H1 (cell line): ENCODE data around the gene JMJD8. TPM values are rescaled to one million over a fixed set of nuclear protein-coding genes. Genes with fewer than 3 reads are reported as not detected.

Experiments
- CTCF ChIA-PET: fragments of 300-600 bp; sonication (Branson Sonifier 250); formaldehyde crosslinking; loops from one replicate; lab custom pipeline; 2021; ENCODE audit not compliant: partially characterized antibody; lab: Charles Lee
- POLR2A ChIA-PET: fragments of 300-600 bp; sonication (Branson Sonifier 250); formaldehyde crosslinking; loops from one replicate; lab custom pipeline; 2021; ENCODE audit warnings: inconsistent platforms; ENCODE audit not compliant: partially characterized antibody; lab: Charles Lee
- DNase-seq, 2 experiments: peaks; one replicate each; pipeline versions ENCODE4 v3.0.0 to v3.0.0-alpha.2; 2010 to 2022; ENCODE audit warnings: low spot score in 2 of 2, low read depth in 1 of 2, mixed read lengths in 1 of 2
- FAIRE-seq: peaks from 2 replicates; lab custom pipeline; 2011; peaks lifted over from hg19 to GRCh38; lab: Jason Lieb, UNC
- H2AFZ ChIP-seq: 2 replicates; pipeline ENCODE4 v1.8.1; 2012; ENCODE audit warnings: low read length, inconsistent platforms
- H2AK5ac ChIP-seq: 2 replicates; pipeline ENCODE4 v1.6.1; 2013; ENCODE audit warnings: low read depth, low read length
- H2BK120ac ChIP-seq: replicated peaks from 2 replicates; pipeline ENCODE3; 2013; ENCODE audit warnings: low read depth, low read length, inconsistent platforms
- H2BK12ac ChIP-seq: 2 replicates; pipeline ENCODE4 v1.6.1; 2013; ENCODE audit warnings: low read depth, low read length
- H2BK15ac ChIP-seq: 2 replicates; pipeline ENCODE4 v1.6.1; 2013; ENCODE audit warnings: low read length
- H2BK20ac ChIP-seq: 2 replicates; pipeline ENCODE4 v1.6.1; 2013; ENCODE audit warnings: low read length
- H2BK5ac ChIP-seq: 2 replicates; pipeline ENCODE4 v1.6.1; 2013; ENCODE audit warnings: low read depth, low read length
- H3K14ac ChIP-seq: 2 replicates; pipeline ENCODE4 v1.6.1; 2013; ENCODE audit warnings: inconsistent platforms; ENCODE audit not compliant: insufficient read length
- H3K18ac ChIP-seq: 2 replicates; pipeline ENCODE4 v1.6.1; 2013; ENCODE audit warnings: low read length; ENCODE audit errors: extremely low read depth
- H3K23ac ChIP-seq: 2 replicates; pipeline ENCODE4 v1.6.1; 2013; ENCODE audit warnings: inconsistent platforms; ENCODE audit not compliant: insufficient read length
- H3K23me2 ChIP-seq: 2 replicates; pipeline ENCODE4 v1.6.1; 2013; ENCODE audit warnings: low read depth, low read length
- H3K27ac ChIP-seq: 2 replicates; pipeline ENCODE4 v1.6.1; 2011; ENCODE audit warnings: low read depth, low read length, inconsistent platforms
- H3K27me3 ChIP-seq, 4 experiments: replicated peaks in 1 of 4; 1 replicate in 1 of 4; 2 replicates in 3 of 4; pipeline versions ENCODE4 v1.6.1 to v1.8.1; 2011 to 2013; ENCODE audit warnings: low read length in 3 of 4, mild to moderate bottlenecking in 3 of 4, inconsistent platforms in 2 of 4, mixed read lengths in 2 of 4, moderate library complexity in 1 of 4; ENCODE audit not compliant: control insufficient read depth in 3 of 4, insufficient read depth in 3 of 4; ENCODE audit errors: extremely low read depth in 1 of 4
- H3K36me3 ChIP-seq, 4 experiments: 2 replicates each; pipeline versions ENCODE4 v1.6.1 to v1.8.1; 2011 to 2013; ENCODE audit warnings: mild to moderate bottlenecking in 4 of 4, low read length in 3 of 4, moderate library complexity in 2 of 4, control low read depth in 1 of 4, inconsistent platforms in 1 of 4; ENCODE audit not compliant: insufficient read depth in 4 of 4, control insufficient read depth in 2 of 4
- H3K4ac ChIP-seq: replicated peaks from 2 replicates; pipeline ENCODE3; 2013; ENCODE audit warnings: low read length, low read depth, mixed read lengths, inconsistent platforms; ENCODE audit not compliant: insufficient read length
- H3K4me1 ChIP-seq, 4 experiments: replicated peaks in 1 of 4; 1 replicate in 1 of 4; 2 replicates in 3 of 4; pipeline versions ENCODE4 v1.6.1 to v1.8.1; 2011 to 2013; ENCODE audit warnings: low read length in 3 of 4, inconsistent platforms in 2 of 4, mixed read lengths in 1 of 4; ENCODE audit not compliant: insufficient read depth in 4 of 4, control insufficient read depth in 3 of 4
- H3K4me2 ChIP-seq, 2 experiments: 2 replicates each; pipeline versions ENCODE4 v1.6.1 to v1.8.1; 2011 to 2013; ENCODE audit warnings: low read depth in 2 of 2, low read length in 2 of 2, control low read depth in 1 of 2, inconsistent platforms in 1 of 2, mild to moderate bottlenecking in 1 of 2; ENCODE audit not compliant: insufficient read depth in 1 of 2
- H3K4me3 ChIP-seq, 4 experiments: fragments of 200-600, 300-600 bp in 1 of 4; sonication (generic), shearing (Covaris generic), sonication (Bioruptor Twin) in 1 of 4; 2 replicates each; pipeline versions ENCODE4 v1.5.1 to v1.8.1; 2011 to 2016; ENCODE audit warnings: low read length in 4 of 4, low read depth in 3 of 4, control low read depth in 2 of 4, inconsistent platforms in 2 of 4, mild to moderate bottlenecking in 2 of 4, mixed read lengths in 1 of 4, moderate library complexity in 1 of 4; ENCODE audit not compliant: insufficient read depth in 2 of 4; ENCODE audit errors: extremely low read depth in 1 of 4
- H3K56ac ChIP-seq: replicated peaks from 2 replicates; pipeline ENCODE3; 2013; ENCODE audit warnings: low read depth, mild to moderate bottlenecking, mixed read lengths, low read length, inconsistent platforms; ENCODE audit not compliant: insufficient read length
- H3K79me1 ChIP-seq: 2 replicates; pipeline ENCODE4 v1.6.1; 2013; ENCODE audit warnings: low read depth, low read length, control low read depth
- H3K79me2 ChIP-seq, 2 experiments: 2 replicates each; pipeline versions ENCODE4 v1.6.1 to v1.8.1; 2012 to 2013; ENCODE audit warnings: low read length in 2 of 2, mild to moderate bottlenecking in 2 of 2, inconsistent platforms in 1 of 2; ENCODE audit not compliant: insufficient read depth in 2 of 2, control insufficient read depth in 1 of 2
- H3K9ac ChIP-seq, 4 experiments: replicated peaks in 1 of 4; 1 replicate in 1 of 4; 2 replicates in 3 of 4; pipeline versions ENCODE4 v1.6.1 to v1.8.1; 2011 to 2013; ENCODE audit warnings: low read depth in 3 of 4, low read length in 3 of 4, control low read depth in 2 of 4, mild to moderate bottlenecking in 2 of 4, moderate library complexity in 2 of 4, inconsistent platforms in 1 of 4; ENCODE audit errors: extremely low read depth in 1 of 4
- H3K9me3 ChIP-seq, 2 experiments: 2 replicates each; pipeline versions ENCODE4 v1.6.1 to v1.8.1; 2012 to 2013; ENCODE audit warnings: mild to moderate bottlenecking in 2 of 2, moderate library complexity in 2 of 2, control low read depth in 1 of 2, inconsistent platforms in 1 of 2, low read depth in 1 of 2, low read length in 1 of 2, mixed read lengths in 1 of 2; ENCODE audit not compliant: insufficient read depth in 2 of 2
- H4K20me1 ChIP-seq, 2 experiments: replicated peaks in 1 of 2; 2 replicates each; pipeline versions ENCODE3 to v1.8.1; 2011 to 2013; ENCODE audit warnings: inconsistent platforms in 2 of 2, low read length in 2 of 2, mild to moderate bottlenecking in 1 of 2; ENCODE audit not compliant: insufficient read depth in 2 of 2, control insufficient read depth in 1 of 2
- H4K5ac ChIP-seq: 2 replicates; pipeline ENCODE4 v1.6.1; 2013; ENCODE audit warnings: low read length, low read depth, mixed read lengths, inconsistent platforms; ENCODE audit not compliant: insufficient read length
- H4K8ac ChIP-seq: 2 replicates; pipeline ENCODE4 v1.8.0; 2013; ENCODE audit warnings: mild to moderate bottlenecking, moderate library complexity, low read length, inconsistent platforms; ENCODE audit not compliant: insufficient read depth; ENCODE audit errors: extremely low read depth
- H4K91ac ChIP-seq: replicated peaks from 2 replicates; pipeline ENCODE3; 2013; ENCODE audit warnings: low read length, mixed read lengths, inconsistent platforms; ENCODE audit not compliant: insufficient read length
- HDAC6 ChIP-seq: IDR thresholded peaks from one replicate; pipeline ENCODE4 v1.7.1; 2012; ENCODE audit warnings: low read depth, mild to moderate bottlenecking, inconsistent platforms, low read length, moderate library complexity
- KDM5A ChIP-seq: fragments of 200-600 bp; IDR thresholded peaks from 2 replicates; pipeline ENCODE4 v1.7.1; 2012; ENCODE audit warnings: mild to moderate bottlenecking, low read length, inconsistent platforms, mixed read lengths
- NRF1 ChIP-seq: IDR thresholded peaks from 2 replicates; pipeline ENCODE4 v1.6.1; 2011; ENCODE audit warnings: mild to moderate bottlenecking, low read depth, low read length, improper control_type of control experiment
- POLR2A ChIP-seq, 2 experiments: IDR thresholded peaks; 1 replicate in 1 of 2; 2 replicates in 1 of 2; pipeline ENCODE4 v1.6.1; 2011; ENCODE audit warnings: low read depth in 2 of 2, low read length in 2 of 2, mild to moderate bottlenecking in 2 of 2; ENCODE audit errors: control extremely low read depth in 1 of 2
- RAD21 ChIP-seq, 2 experiments: IDR thresholded peaks in 1 of 2; conservative IDR thresholded peaks in 1 of 2; 2 replicates each; pipeline ENCODE4 v1.6.1; 2011; ENCODE audit warnings: low read depth in 2 of 2, low read length in 2 of 2, improper control_type of control experiment in 1 of 2, inconsistent platforms in 1 of 2, mild to moderate bottlenecking in 1 of 2, moderate library complexity in 1 of 2
- SIRT6 ChIP-seq: IDR thresholded peaks from one replicate; pipeline ENCODE4 v1.7.1; 2012; ENCODE audit warnings: low read length, inconsistent platforms
- SP1 ChIP-seq: IDR thresholded peaks from 2 replicates; pipeline ENCODE4 v1.6.1; 2011; ENCODE audit warnings: low read depth, low read length
- SP2 ChIP-seq: IDR thresholded peaks from 2 replicates; pipeline ENCODE4 v1.6.1; 2012; ENCODE audit warnings: mild to moderate bottlenecking, low read length, inconsistent platforms
- SRF ChIP-seq: IDR thresholded peaks from 2 replicates; pipeline ENCODE4 v1.6.1; 2011; ENCODE audit warnings: mild to moderate bottlenecking, low read depth, low read length, moderate library complexity
- WGBS, 2 experiments: shearing (Covaris generic) in 1 of 2; methylation state at CpG; one replicate each; pipeline versions ENCODE4 v1.1.6 to v1.1.7; 2013 to 2015; ENCODE audit warnings: low lambda C conversion rate in 2 of 2, mixed read lengths in 2 of 2, inconsistent platforms in 1 of 2, low coverage in 1 of 2, missing lambda C conversion rate in 1 of 2; ENCODE audit not compliant: insufficient replicate concordance in 2 of 2, insufficient coverage in 1 of 2, insufficient read length in 1 of 2; ENCODE audit errors: extremely low coverage in 1 of 2, missing lambda C conversion rate in 1 of 2; 5-methylcytosine and 5-hydroxymethylcytosine counted together
- polyA plus RNA-seq, 7 experiments: library from polyadenylated mRNA; depleted of rRNA in 3 of 7; stranded (reverse) in 5 of 7; unstranded in 2 of 7; fragments of >200 nt in 5 of 7; fragments of 200-250 nt in 2 of 7; gene quantifications; 1 replicate in 5 of 7; 2 replicates in 1 of 7; 4 replicates in 1 of 7; pipeline versions ENCODE4 v1.2.1 to v1.2.3, GENCODE V29; 2011 to 2013; ENCODE audit warnings: missing spikeins in 2 of 7, mixed read lengths in 2 of 7
- total RNA-seq: library from RNA; stranded (reverse); fragmentation: NEBNext Ultra II Directional; extraction: Animal tissue kit (Norgen Biotek cat#: 25700); gene quantifications from 2 replicates; pipeline ENCODE4 v1.2.1, GENCODE V29; 2021

JMJD8 gene
- total and polyA plus RNA-seq, 2 of the 8 experiments (the other 6 are each of a cell fraction or from before 2014, with no cell fraction given): 46.4 to 87.4 TPM

- ChIA-PET CTCF (interaction anchor here (1.2 to 3.4 kb wide), 3 partner anchors 15 to 19 kb away, joined by 3 to 22 read pairs (median 3); no protein-coding TSS in a partner anchor), POLR2A (interaction anchor here (1.0 to 1.9 kb wide), 4 partner anchors 10 to 29 kb away, joined by 3 to 4 read pairs (median 3); partner anchors contain the start of genes RHBDL1 and WFIKKN1)
- Histone ChIP-seq H3K79me2 (peaks cover 0 to 2% of the 10 kb centered on the region in 2 experiments; a peak in 1 of 4 replicates), H3K18ac (no peak overlapping the region), H3K9me3 (no peaks in the 10 kb centered on the region), H2BK120ac (no peak overlapping the region), H3K4ac (no peak overlapping the region), H3K9ac (no peak overlapping the region), H3K79me1 (no peaks in the 10 kb centered on the region; the same call in 1 of the 2 replicates), H3K36me3 (no peaks in the 10 kb centered on the region), H2AFZ (no peak overlapping the region), H3K23me2 (peaks cover 13% of the 10 kb centered on the region), H2BK5ac (no peak overlapping the region), H3K14ac (no peak overlapping the region), H4K91ac (no peak overlapping the region), H3K4me1 (peaks cover 0 to 12% (median 9%) of the 10 kb centered on the region in 4 experiments; a peak in 6 of 7 replicates), H4K8ac (no peak overlapping the region), H2BK15ac (no peak overlapping the region), H3K56ac (no peak overlapping the region), H2BK12ac (no peak overlapping the region), H3K4me3 (no peak overlapping the region), H4K5ac (no peak overlapping the region), H3K23ac (no peak overlapping the region), H2AK5ac (no peak overlapping the region), H3K27me3 (peaks cover 0 to 5% (median 1%) of the 10 kb centered on the region in 4 experiments; a peak in 2 of 7 replicates), H3K27ac (no peak overlapping the region), H4K20me1 (peaks cover 0 to 7% of the 10 kb centered on the region in 2 experiments), H3K4me2 (no peak overlapping the region), H2BK20ac (no peak overlapping the region)
- DNase-seq (no peak), FAIRE-seq (no peak)
- 89% methylated on average over 27 of the region's 32 CpGs; no CpG with 5 or more reads in 1 of the 2 experiments for WGBS, 2 experiments
- no peak for TF ChIP-seq SP1
- no peak for TF ChIP-seq NRF1
- TF ChIP-seq KDM5A: no peak
- no peak for TF ChIP-seq HDAC6
- TF ChIP-seq SP2: no peak
- TF ChIP-seq SRF: no peak
- TF ChIP-seq POLR2A (IDR thresholded peaks at IDR 0.05; ENCODE audit: control extremely low read depth in 1 of 2, low read depth in 2 of 2, low read length in 2 of 2): no peak
- no peak for TF ChIP-seq RAD21 (IDR thresholded peaks at IDR 0.05 in 1 of 2, conservative IDR thresholded peaks at IDR 0.05 in 1 of 2; ENCODE audit: low read depth in 2 of 2, low read length in 2 of 2)
- no peak for TF ChIP-seq SIRT6
Observed at GRCh38 chr16:645852-646678, 38.1 kb downstream of the JMJD8 start.
